Heart right ventricle (tissue), 16 donors: ENCODE results near the gene PNPLA6. TPM values are rescaled to one million over a fixed set of nuclear protein-coding genes. Genes with fewer than 3 reads are reported as not detected.

Experiments
- ATAC-seq, 8 donors: fragments of 200-7000 bp; cut with Tn5 transposase; one replicate each; pipeline ENCODE4 v1.9.1; 2020; ENCODE audit warnings: mild to moderate bottlenecking in 8 of 8, moderate library complexity in 8 of 8, moderate number of reproducible peaks in 1 of 8
- DNase-seq, 2 donors: peaks; one replicate each; pipeline ENCODE4 v3.0.0-alpha.2; 2020
- H3K27ac ChIP-seq, 10 donors: fragments of 200-600 bp; sonication (generic) in 2 of 10; one replicate each; pipeline versions ENCODE4 v1.5.0 to v1.8.0; 2020 to 2022; ENCODE audit warnings: mild to moderate bottlenecking in 3 of 10
- H3K27me3 ChIP-seq, 7 donors: fragments of 200-600 bp; one replicate each; pipeline ENCODE4 v1.8.0; 2021 to 2022; ENCODE audit warnings: mild to moderate bottlenecking in 2 of 7
- H3K36me3 ChIP-seq, 9 donors: fragments of 200-600 bp; sonication (generic) in 1 of 9; one replicate each; pipeline versions ENCODE4 v1.5.0 to v1.8.0; 2020 to 2022; ENCODE audit warnings: mild to moderate bottlenecking in 2 of 9
- H3K4me1 ChIP-seq, 9 donors: fragments of 200-600 bp; sonication (generic) in 1 of 9; one replicate each; pipeline versions ENCODE4 v1.5.0 to v1.8.0; 2020 to 2022; ENCODE audit warnings: mild to moderate bottlenecking in 4 of 9
- H3K4me3 ChIP-seq, 10 donors: fragments of 200-600 bp; sonication (generic) in 2 of 10; one replicate each; pipeline versions ENCODE4 v1.5.0 to v1.8.0; 2020 to 2022; ENCODE audit warnings: mild to moderate bottlenecking in 7 of 10, moderate library complexity in 2 of 10
- H3K9me3 ChIP-seq, 11 donors: fragments of 200-600 bp in 10 of 11; sonication (generic) in 2 of 11; one replicate each; pipeline versions ENCODE4 v1.5.0 to v1.8.0; 2013 to 2022; ENCODE audit warnings: mild to moderate bottlenecking in 2 of 11, control low read depth in 1 of 11, moderate library complexity in 1 of 11
- CTCF ChIP-seq, 9 donors: fragments of 200-600 bp; sonication (generic) in 2 of 9; IDR thresholded peaks; one replicate each; pipeline versions ENCODE4 v1.5.0 to v1.8.0; 2021 to 2022; ENCODE audit warnings: antibody characterized with exemption in 9 of 9, mild to moderate bottlenecking in 5 of 9, moderate library complexity in 1 of 9
- WGBS, 2 donors: extraction: QIAGEN DNeasy Blood & Tissue Kit; methylation state at CpG; one replicate each; pipeline ENCODE4 v1.1.7; 2013; ENCODE audit warnings: inconsistent platforms in 1 of 2; 5-methylcytosine and 5-hydroxymethylcytosine counted together
- intact Hi-C, 10 donors: fragments of 100-400 bp; cut with DNase I; formaldehyde crosslinking; loops; one replicate each; pipeline versions ENCODE4 v1.11.1 to v1.14.2; 2022
- long read RNA-seq, 3 donors: library from polyadenylated mRNA; unstranded; transcript quantifications; one replicate each; pipeline ENCODE4 v2.0.0, GENCODE V29; 2020 to 2021
- polyA plus RNA-seq, 2 donors: library from polyadenylated mRNA; stranded (reverse); fragments of 200-250 nt; gene quantifications; one replicate each; pipeline ENCODE4 v1.2.3, GENCODE V29; 2013
- total RNA-seq, 10 donors: library from RNA; stranded (reverse); fragmentation: NEBNext Ultra II Directional in 3 of 10; extraction: Animal tissue kit (Norgen Biotek cat#: 25700) in 3 of 10; gene quantifications; one replicate each; pipeline versions ENCODE4 v1.2.1 to v1.2.4, GENCODE V29; 2021 to 2023
- donor health status: Arrhythmogenic right ventricular cardiomyopathy.
- donor health status: ischemic (EF 13 %, LVEDD 7.1; RV severe dilation, severe dysfunction).
- donor health status: healthy with polysubstance abuse.
- donor health status: DM: no; HTN: yes; CAD: no.
- donor health status: DM: no; HTN: no; CAD: no.
- donor health status: ischemic (EF 25% LVEDD 6.9; RV normal size, moderate dysfunction).
- donor health status: ischemic (EF 25% LVEDD 5.7; RV mildly dilated, moderate dysfunction).
- donor health status: healthy.
- donor health status: DM: yes; HTN: yes; CAD: no.
- donor health status: Ischemic cardiomyopathy.
- donor health status: ischemic (EF 35%, LVEDD 5.7; RV mildly dilated, moderate dysfunction).
- donor health status: nonischemic (EF 11% LVEDD 7.7; RV severe dilation, severe dysfunction).
- donor health status: DM: yes; HTN: yes; CAD: no.
- donor health status: PGD.
- donor health status: ischemic (EF 29% LVEDD 5.4; RV normal size, mild dysfunction).
- donor health status: nonischemic (EF 23%, LVEDD 6.1; RV moderate dilation, normal function).

Gene PNPLA6
- total RNA-seq (10 to 100 TPM; 33.9 to 73.8 (median 41.6) TPM), polyA plus RNA-seq (10 to 100 TPM; 34.1 to 57.0 TPM)
- long read RNA-seq, donor 1, full-length matches to known transcripts = 6 of 97 reads
- long read RNA-seq, donor 1, partial matches to known transcripts = 80 of 97 reads
- long read RNA-seq, donor 1, other reads (novel, unspliced or antisense) = 11 of 97 reads
- long read RNA-seq, donor 2, full-length matches to known transcripts = 4 of 67 reads
- long read RNA-seq, donor 2, partial matches to known transcripts = 56 of 67 reads
- long read RNA-seq, donor 2, other reads (novel, unspliced or antisense) = 7 of 67 reads
- long read RNA-seq, donor 3, full-length matches to known transcripts = 5 of 70 reads
- long read RNA-seq, donor 3, partial matches to known transcripts = 51 of 70 reads
- long read RNA-seq, donor 3, other reads (novel, unspliced or antisense) = 14 of 70 reads

- DNase-seq = peak; percentile 96 to 98
- H3K27me3 ChIP-seq = no peaks in the 10 kb centered on the region
- peaks cover 0 to 20% (median 14%) of the 10 kb centered on the region in 9 donors for H3K4me1 ChIP-seq
- H3K36me3 ChIP-seq = peaks cover 0 to 61% (median 19%) of the 10 kb centered on the region in 9 donors
- 0% methylated on average over 75 to 76 of the region's 76 CpGs for WGBS, 2 donors
- H3K9me3 ChIP-seq = no peaks in the 10 kb centered on the region
- H3K4me3 ChIP-seq = peak within 1 kb of the TSS; percentile 74 to 98 (median 90)
- intact Hi-C loops = loop anchor here in 3 of 10 donors (1.0 to 10.0 kb wide), 4 partner anchors 16 to 181 kb away; partner anchors contain the start of genes PET100 (in 1 of the 3) and XAB2 (in 1 of the 3)
- peak within 1 kb of the TSS; percentile 67 to 95 (median 91) for H3K27ac ChIP-seq
- no peak for TF ChIP-seq CTCF (IDR thresholded peaks at IDR 0.05)
- ATAC-seq = peak; percentile 83 to 92 (median 89)
Measured at GRCh38 chr19:7535047-7535997, at the start of gene PNPLA6. TSS of gene PNPLA6 (plus strand) at chr19:7535717. CDS start at chr19:7535789, 72 bp downstream.

GRCh38 chr19:7486923-7487322 is 48.6 kb upstream of the PNPLA6 start:
- H3K4me3 ChIP-seq = no peak overlapping the region
- intact Hi-C loops = loop anchor here in 2 of 10 donors (5.0 kb wide), 1 partner anchor 35 kb away; the partner anchor contains the start of gene MCOLN1 (in 2 of the 2)
- 56 to 64% methylated on average over 2 of the region's 2 CpGs for WGBS, 2 donors
- H3K4me1 ChIP-seq = peaks cover 0 to 44% (median 19%) of the 10 kb centered on the region in 9 donors
- TF ChIP-seq CTCF (IDR thresholded peaks at IDR 0.05) = no peak
- no peaks in the 10 kb centered on the region for H3K27me3 ChIP-seq
- peaks cover 0 to 3% (median 0%) of the 10 kb centered on the region in 9 donors for H3K36me3 ChIP-seq
- DNase-seq = no peak
- no peaks in the 10 kb centered on the region for H3K9me3 ChIP-seq
- ATAC-seq = no peak
- no peak overlapping the region for H3K27ac ChIP-seq

GRCh38 chr19:7488736-7489353 is 46.7 kb upstream of the PNPLA6 start, which contains the start of gene PEX11G:
TSS of gene PEX11G (minus strand) at chr19:7489035. CDS start at chr19:7489010, 25 bp downstream.
- no peak for TF ChIP-seq CTCF (IDR thresholded peaks at IDR 0.05)
- peak; percentile 96 to 99 (median 98) for ATAC-seq
- H3K9me3 ChIP-seq = no peaks in the 10 kb centered on the region
- intact Hi-C loops = loop anchor here in 3 of 10 donors (2.0 to 5.0 kb wide), 2 partner anchors 33 to 94 kb away; partner anchors contain the start of gene MCOLN1 (in 2 of the 3)
- 1% methylated on average over 49 of the region's 49 CpGs for WGBS, 2 donors
- H3K27ac ChIP-seq = peak within 1 kb of the TSS in 9 of 10 donors; percentile 79 to 97 (median 85)
- peaks cover 0 to 3% (median 0%) of the 10 kb centered on the region in 9 donors for H3K36me3 ChIP-seq
- H3K27me3 ChIP-seq = no peaks in the 10 kb centered on the region
- peak within 1 kb of the TSS; percentile 38 to 76 (median 64) for H3K4me3 ChIP-seq
- DNase-seq = peak; percentile 92 to 96
- peaks cover 0 to 45% (median 12%) of the 10 kb centered on the region in 9 donors for H3K4me1 ChIP-seq
